ENCODE results near the gene ATP12A.

ATP12A gene

GRCh38 chr13:24698686-24699085, 18.5 kb downstream of the ATP12A start:
- Histone ChIP-seq H3F3A (ENCODE audit: insufficient read depth) (no peaks in the 10 kb centered on the region), H3K27me3 (ENCODE audit: low read length) (no peaks in the 10 kb centered on the region), H3K4me3 (ENCODE audit: insufficient read depth, low read length, poor library complexity, severe bottlenecking) (no peak overlapping the region), H3K27ac (ENCODE audit: low read depth, low read length) (no peak overlapping the region), H3K79me2 (ENCODE audit: insufficient read depth, low read length) (no peaks in the 10 kb centered on the region), H2AFZ (ENCODE audit: low read depth, low read length, severe bottlenecking) (no peak overlapping the region), H3K9me3 (ENCODE audit: insufficient read depth, low read length) (no peaks in the 10 kb centered on the region), H3K4me2 (ENCODE audit: low read depth, low read length, poor library complexity, severe bottlenecking) (no peak overlapping the region), H4K20me1 (ENCODE audit: low read depth, low read length) (no peaks in the 10 kb centered on the region), H3K36me3 (ENCODE audit: low read length) (no peaks in the 10 kb centered on the region), H3K9ac (ENCODE audit: low read length) (no peak overlapping the region), H3K9me2 (replicated peaks; ENCODE audit: insufficient read depth, low read length) (no peaks in the 10 kb centered on the region)
- TF ChIP-seq CTCF (IDR thresholded peaks at IDR 0.05; ENCODE audit: insufficient read depth, low read length, poor library complexity, severe bottlenecking) (no peak), EZH2phosphoT487 (conservative IDR thresholded peaks at IDR 0.05; ENCODE audit: low read length) (no peak)

DNA sequence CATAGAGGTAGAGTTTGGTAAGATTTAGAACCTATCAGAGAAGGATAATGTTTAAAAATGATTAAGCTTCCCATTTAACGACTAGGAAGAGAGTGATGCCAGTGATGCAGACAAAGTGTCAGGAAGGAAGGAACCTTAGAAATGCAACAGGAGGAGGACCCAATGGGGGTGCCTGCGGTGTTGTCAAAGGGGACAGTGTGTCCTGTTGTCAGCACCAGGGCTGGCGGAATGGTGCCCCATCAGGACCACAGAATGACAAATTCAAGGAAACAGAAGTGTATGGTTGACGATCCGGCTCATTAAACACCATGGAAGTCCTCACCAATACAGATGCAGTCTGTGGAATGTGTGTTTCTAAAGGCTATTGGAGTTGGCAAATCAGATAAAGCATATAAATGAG, 19.3 kb downstream of the ATP12A start:
- Histone ChIP-seq H3K27me3 (ENCODE audit: low read length) (no peaks in the 10 kb centered on the region), H3K9ac (ENCODE audit: low read length) (no peak overlapping the region), H3K4me3 (ENCODE audit: insufficient read depth, low read length, poor library complexity, severe bottlenecking) (no peak overlapping the region), H3K9me3 (ENCODE audit: insufficient read depth, low read length) (no peaks in the 10 kb centered on the region), H3K9me2 (replicated peaks; ENCODE audit: insufficient read depth, low read length) (no peaks in the 10 kb centered on the region), H4K20me1 (ENCODE audit: low read depth, low read length) (no peaks in the 10 kb centered on the region), H3K27ac (ENCODE audit: low read depth, low read length) (no peak overlapping the region), H3F3A (ENCODE audit: insufficient read depth) (no peaks in the 10 kb centered on the region), H3K4me2 (ENCODE audit: low read depth, low read length, poor library complexity, severe bottlenecking) (no peak overlapping the region), H3K79me2 (ENCODE audit: insufficient read depth, low read length) (no peaks in the 10 kb centered on the region), H3K36me3 (ENCODE audit: low read length) (no peaks in the 10 kb centered on the region), H2AFZ (ENCODE audit: low read depth, low read length, severe bottlenecking) (no peak overlapping the region)
- TF ChIP-seq CTCF (IDR thresholded peaks at IDR 0.05; ENCODE audit: insufficient read depth, low read length, poor library complexity, severe bottlenecking) (no peak), EZH2phosphoT487 (conservative IDR thresholded peaks at IDR 0.05; ENCODE audit: low read length) (no peak)

DNA sequence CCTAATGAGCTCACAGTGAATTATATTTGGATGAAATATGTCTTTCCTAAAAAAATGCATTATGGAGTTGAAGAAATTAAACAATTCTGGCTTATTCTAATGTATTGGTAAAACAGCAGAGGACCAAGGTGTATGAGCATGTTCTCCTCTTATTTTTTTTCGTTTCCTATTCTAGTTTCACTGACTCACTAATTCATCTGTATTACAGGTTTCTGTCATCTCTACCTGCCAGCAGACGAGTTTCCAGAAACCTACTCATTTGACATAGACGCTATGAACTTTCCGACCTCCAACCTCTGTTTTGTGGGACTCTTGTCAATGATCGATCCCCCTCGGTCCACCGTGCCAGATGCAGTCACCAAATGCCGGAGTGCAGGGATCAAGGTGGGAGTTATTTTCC, 20.3 kb downstream of the ATP12A start:
- H3K27me3 ChIP-seq (ENCODE audit: low read length), result no peaks in the 10 kb centered on the region

More for the DNA sequence above, 20.3 kb downstream of the ATP12A start:
- H3K4me2 ChIP-seq (ENCODE audit: low read depth, low read length, poor library complexity, severe bottlenecking), result no peak overlapping the region
- no peaks in the 10 kb centered on the region for H4K20me1 ChIP-seq (ENCODE audit: low read depth, low read length)
- H3K27ac ChIP-seq (ENCODE audit: low read depth, low read length), result no peak overlapping the region
- H3K36me3 ChIP-seq (ENCODE audit: low read length), result no peaks in the 10 kb centered on the region
- no peaks in the 10 kb centered on the region for H3F3A ChIP-seq (ENCODE audit: insufficient read depth)
- H2AFZ ChIP-seq (ENCODE audit: low read depth, low read length, severe bottlenecking), result no peak overlapping the region
- no peaks in the 10 kb centered on the region for H3K79me2 ChIP-seq (ENCODE audit: insufficient read depth, low read length)
- no peaks in the 10 kb centered on the region for H3K9me3 ChIP-seq (ENCODE audit: insufficient read depth, low read length)
- H3K4me3 ChIP-seq (ENCODE audit: insufficient read depth, low read length, poor library complexity, severe bottlenecking), result no peak overlapping the region
- H3K9me2 ChIP-seq (replicated peaks; ENCODE audit: insufficient read depth, low read length), result no peaks in the 10 kb centered on the region
- H3K9ac ChIP-seq (ENCODE audit: low read length), result no peak overlapping the region
- TF ChIP-seq CTCF (IDR thresholded peaks at IDR 0.05; ENCODE audit: insufficient read depth, low read length, poor library complexity, severe bottlenecking) (no peak), EZH2phosphoT487 (conservative IDR thresholded peaks at IDR 0.05; ENCODE audit: low read length) (no peak)
